NCI-H2196 (cell line): ENCODE measurements around the gene NFATC1.
A peak's percentile ranks its signal among the peaks of the same experiment; 100 is the strongest.

ENCODE experiments used
- DNase-seq: peaks from one replicate; lab custom pipeline; 2025; ENCODE audit not compliant: unreplicated experiment; lab: John Stamatoyannopoulos, UW

The NFATC1 gene

DNA sequence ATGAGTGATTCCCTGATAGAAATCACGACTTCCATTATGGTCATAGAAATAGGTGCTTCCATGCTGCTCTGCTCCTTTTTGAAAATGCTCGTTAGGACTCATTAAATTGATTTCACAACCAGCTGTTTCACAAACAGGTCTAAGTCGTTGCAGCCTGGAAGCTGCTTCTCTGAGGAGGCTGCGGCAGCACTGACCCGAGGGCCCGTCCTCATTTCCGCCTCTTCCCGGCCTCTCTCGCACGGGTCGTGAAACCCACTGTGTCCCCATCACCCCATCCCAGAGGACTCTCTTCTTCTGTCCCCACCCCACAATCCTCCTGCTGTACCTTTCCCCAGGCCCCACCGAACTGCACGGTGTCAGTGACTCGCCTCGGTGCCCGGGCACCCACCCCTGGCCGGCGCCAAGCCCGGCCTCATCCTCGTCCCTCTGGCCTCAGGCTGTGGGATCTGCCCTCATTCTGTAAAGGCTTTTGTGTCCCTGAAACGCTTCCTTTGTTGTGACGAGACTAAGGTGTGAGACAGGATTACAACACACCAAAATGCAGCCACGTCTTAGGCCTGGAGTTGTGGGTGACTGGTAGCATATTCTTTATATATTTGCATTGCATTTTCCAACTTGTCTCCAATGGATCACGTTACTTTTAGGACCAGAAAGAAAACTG is 171.2 kb downstream of the NFATC1 start:
- no peak for DNase-seq

DNA sequence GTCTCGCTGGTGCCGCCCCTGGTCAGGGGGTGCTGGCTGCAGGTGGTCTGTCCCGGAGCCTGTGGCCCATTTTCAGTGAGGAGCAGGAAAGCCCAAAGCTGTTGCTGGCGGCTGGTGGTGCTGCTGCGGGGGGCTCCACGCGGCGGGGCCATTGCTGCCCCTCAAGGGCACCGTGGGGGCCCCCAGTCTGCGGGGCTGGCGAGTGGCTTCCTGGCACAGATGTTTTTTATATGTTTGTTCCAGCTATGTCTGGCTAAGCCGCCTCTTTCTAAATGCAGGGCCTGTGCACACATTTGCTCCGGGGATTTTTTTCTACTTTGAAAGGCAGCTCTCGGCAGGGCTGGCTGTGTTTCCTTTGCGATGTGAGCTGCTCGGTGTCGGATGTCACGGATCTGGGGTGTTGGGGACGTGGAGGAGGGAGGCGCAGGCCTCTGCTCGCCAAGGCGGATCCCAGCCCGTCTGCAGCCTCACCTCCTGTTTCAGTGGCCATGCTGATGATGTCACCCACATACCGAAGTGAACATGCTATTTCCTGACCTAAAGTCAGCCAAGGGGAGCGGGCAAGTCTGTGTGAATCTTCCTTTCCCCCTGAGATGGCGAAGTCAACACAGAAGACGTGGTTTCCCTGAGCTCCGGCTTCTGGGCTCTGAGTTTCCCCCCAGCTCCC is 171.9 kb downstream of the NFATC1 start:
- peak; percentile 46 for DNase-seq

DNA sequence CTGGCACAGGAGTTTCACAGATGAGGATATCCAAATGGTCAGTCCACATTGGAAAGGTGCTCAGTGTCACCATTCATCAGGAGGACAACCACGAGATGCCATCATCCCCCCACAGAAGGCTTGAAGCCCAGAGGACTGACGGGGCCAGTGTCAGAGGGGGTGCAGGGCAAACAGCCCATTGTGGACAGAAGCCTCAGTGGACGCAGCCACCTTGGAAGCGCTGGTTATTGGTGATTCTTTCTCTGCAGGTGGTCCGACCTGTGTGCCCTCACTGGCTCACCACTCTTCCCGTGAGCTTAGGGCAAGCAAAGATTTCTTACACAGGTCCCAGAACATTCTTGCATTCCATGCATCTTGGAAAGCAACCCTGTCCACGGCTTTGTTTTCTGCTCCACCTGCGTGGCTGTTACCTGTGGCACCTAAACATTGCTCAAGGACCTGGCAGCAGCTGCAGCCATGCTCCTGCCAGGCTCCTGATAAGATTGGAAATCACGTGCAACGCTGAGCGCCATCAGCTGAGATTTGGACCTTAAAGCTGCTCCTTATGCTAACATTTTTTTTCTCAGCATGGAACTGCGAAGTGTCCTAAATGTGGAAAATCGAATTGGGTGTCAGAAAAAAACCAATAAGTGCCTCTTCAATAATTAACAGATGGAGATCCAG is 172.9 kb downstream of the NFATC1 start:
- DNase-seq = no peak

DNA sequence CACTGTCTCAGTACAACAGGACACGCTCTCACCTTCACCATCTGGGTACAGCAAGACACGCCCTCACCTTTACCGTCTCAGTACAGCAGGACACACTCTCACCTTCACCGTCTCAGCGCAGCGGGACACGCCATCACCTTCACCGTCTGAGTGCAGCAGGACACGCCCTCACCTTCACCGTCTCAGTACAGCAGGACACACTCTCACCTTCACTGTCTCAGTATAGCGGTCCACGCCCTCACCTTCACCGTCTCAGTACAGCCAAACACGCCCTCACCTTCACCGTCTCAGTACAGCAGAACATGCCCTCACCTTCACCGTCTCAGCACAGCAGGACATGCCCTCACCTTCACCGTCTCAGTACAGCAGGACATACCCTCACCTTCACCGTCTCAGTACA is 174.0 kb downstream of the NFATC1 start:
- DNase-seq = no peak

DNA sequence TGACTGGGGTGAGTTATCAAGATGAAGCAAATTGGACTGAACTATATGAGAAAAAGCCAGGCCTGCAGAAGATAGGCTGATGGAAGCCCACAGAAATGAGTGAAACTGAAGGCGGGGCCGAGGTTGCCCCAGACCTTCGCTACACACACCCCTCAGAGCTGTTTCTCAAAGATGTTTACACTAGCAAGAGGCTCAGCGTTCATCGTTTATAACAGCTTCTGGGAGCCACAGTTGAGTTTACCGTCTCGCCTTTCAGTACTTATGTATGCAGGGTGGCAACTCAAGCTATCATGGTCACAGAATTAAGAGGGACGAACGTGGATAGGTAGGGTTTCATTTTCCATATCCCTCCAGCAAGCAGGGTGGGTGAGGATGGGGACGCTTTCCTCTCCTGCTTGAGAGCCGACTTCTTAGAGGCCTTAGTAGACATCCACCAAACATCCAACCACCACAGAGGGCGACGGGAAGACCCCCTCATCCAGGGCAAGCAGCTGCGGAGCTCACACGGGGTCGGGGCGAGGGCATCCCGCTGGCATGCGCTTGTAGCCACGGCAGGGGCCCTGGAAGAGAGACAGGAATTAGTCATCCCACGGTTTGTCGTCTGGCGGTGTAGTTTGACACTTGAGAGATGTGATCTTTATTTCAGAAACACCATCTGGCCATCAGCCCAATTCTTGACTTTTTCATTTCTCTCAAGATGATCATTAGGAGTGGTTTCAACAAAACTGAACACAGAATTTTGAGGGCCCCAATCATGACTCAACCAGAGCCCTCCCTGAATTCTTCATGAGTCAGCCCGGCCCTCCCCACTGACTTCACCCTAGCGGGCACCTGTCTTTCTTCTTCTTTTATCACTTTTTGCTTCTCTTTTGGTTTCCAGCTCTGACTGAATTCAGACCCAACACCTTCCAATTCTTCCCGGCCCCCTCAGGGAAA is 174.8 kb downstream of the NFATC1 start:
- peak; percentile 40 for DNase-seq

- no peak for DNase-seq
Measured at GRCh38 chr18:79571211-79572092, 175.7 kb downstream of the NFATC1 start.

- no peak for DNase-seq
Measured at GRCh38 chr18:79572093-79572780, 176.5 kb downstream of the NFATC1 start.

- no peak for DNase-seq
Measured at GRCh38 chr18:79572848-79573451, 177.2 kb downstream of the NFATC1 start.

DNA sequence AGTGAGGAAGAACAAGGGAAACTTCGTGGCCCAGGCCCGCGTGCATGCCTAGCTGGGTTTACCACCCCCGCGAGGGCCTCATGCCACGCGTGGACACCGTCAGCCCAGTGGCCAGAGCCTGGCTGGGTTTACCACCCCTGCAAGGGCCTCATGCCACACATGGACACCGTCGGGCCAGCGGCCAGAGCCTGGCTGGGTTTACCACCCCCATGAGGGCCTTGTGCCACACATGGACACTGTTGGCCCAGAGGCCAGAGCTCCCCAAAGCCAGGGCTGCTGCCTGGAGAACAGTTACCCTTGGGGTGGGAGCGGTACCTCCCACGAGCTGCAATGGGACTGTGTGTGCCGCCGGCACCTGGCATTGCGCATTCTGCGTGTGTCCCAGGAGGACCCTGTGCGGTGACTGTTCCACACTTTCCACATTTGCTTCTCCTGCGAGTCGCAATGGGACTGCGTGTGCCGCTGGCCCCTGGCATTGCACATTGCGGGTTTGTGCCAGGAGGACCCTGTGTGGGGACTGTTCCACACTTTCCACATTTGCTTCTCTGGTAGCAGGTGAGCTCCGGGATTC is 178.3 kb downstream of the NFATC1 start:
- no peak for DNase-seq

- DNase-seq = no peak
Measured at GRCh38 chr18:79574938-79575525, 179.3 kb downstream of the NFATC1 start.

GRCh38 chr18:79575891-79576685 is 180.4 kb downstream of the NFATC1 start:
- DNase-seq = peak; percentile 93

GRCh38 chr18:79576686-79577351 is 181.1 kb downstream of the NFATC1 start:
- peak; percentile 84 for DNase-seq

GRCh38 chr18:79577451-79578395 is 182.0 kb downstream of the NFATC1 start:
- DNase-seq = no peak

DNA sequence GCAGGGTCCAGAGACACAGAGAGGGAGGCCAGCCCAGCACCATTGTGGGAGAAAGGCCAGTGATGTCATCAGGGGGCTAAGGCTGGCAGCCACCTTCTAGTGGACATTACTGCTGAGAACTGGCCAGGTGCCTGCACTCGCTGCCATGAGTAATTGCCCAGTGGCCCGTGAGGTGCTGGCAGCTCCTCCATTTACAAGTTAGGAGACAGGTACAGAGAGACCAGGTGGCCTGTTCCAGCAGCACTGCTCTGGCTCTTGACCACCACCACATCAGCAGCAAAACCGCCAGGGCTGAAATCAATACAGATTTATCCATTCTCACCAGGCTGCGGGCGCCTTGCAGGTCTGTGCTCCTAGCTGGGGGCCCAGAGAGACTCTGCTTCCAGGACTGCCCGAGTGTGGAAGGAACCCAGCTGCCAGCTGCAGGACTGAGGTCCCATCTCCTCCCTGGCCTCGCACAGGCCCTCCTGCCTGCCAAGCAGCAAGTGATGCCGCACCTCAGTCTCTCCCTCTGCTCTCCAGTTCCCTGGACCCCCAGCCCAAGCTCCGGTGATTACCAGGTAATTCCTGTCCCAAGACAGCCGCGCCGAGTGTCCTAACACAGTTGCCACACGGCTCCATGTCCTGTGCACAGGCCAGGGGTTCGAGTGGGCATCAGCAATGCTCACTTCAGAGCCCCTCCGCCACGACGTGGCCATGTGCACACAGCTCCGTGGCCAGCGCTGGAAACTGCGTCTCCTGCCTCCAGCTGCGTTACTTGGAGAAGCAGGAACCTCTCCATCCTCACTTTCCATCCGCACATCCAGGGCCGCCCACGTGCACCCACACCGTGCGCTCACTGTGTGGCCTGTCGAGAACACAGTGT is 182.9 kb downstream of the NFATC1 start:
- DNase-seq = peak; percentile 31
